Activated T-cell treated with anti-CD3 and anti-CD28 coated beads, Interleukin-2, amount 50 U/mL, for 4 hours (primary cell): ENCODE results near the gene PFDN5. TPM values are rescaled to one million over a fixed set of nuclear protein-coding genes. Genes with fewer than 3 reads are reported as not detected.

ENCODE experiments used
- ATAC-seq, 2 donors: fragments of 200-7000 bp; cut with Tn5 transposase; one replicate each; pipeline ENCODE4 v1.10.0; 2021
- DNase-seq: peaks from one replicate; pipeline ENCODE4 v3.0.0-alpha.2; 2020
- H3K27me3 Mint-ChIP-seq: one replicate; pipeline ENCODE4 v1.8.0; 2021; ENCODE audit warnings: low read depth, mixed read lengths
- H3K36me3 Mint-ChIP-seq: one replicate; pipeline ENCODE4 v1.8.0; 2022; ENCODE audit warnings: mixed read lengths; ENCODE audit not compliant: insufficient read depth
- H3K4me1 Mint-ChIP-seq: one replicate; pipeline ENCODE4 v1.8.0; 2021; ENCODE audit warnings: low read depth, mixed read lengths
- H3K4me3 Mint-ChIP-seq: one replicate; pipeline ENCODE4 v1.8.0; 2021; ENCODE audit warnings: mild to moderate bottlenecking, moderate library complexity, mixed read lengths
- H3K9me3 Mint-ChIP-seq: one replicate; pipeline ENCODE4 v1.8.0; 2021; ENCODE audit warnings: mixed read lengths
- total RNA-seq, 3 donors: library from RNA; stranded (reverse); gene quantifications; one replicate each; pipeline ENCODE4 v1.2.1, GENCODE V29; 2021

Gene PFDN5
- total RNA-seq, 3 donors from 2014 or later = 393 to 403 (median 400) TPM

GRCh38 chr12:53345486-53346188 lies 50.3 kb downstream of the PFDN5 start:
- H3K36me3 Mint-ChIP-seq = no peaks in the 10 kb centered on the region
- ATAC-seq = no peak
- peak overlapping the region; percentile 95 for H3K4me3 Mint-ChIP-seq
- DNase-seq = no peak
- peaks cover 12% of the 10 kb centered on the region for H3K4me1 Mint-ChIP-seq
- H3K9me3 Mint-ChIP-seq = no peaks in the 10 kb centered on the region
- no peaks in the 10 kb centered on the region for H3K27me3 Mint-ChIP-seq

GRCh38 chr12:53346491-53346890 lies 51.1 kb downstream of the PFDN5 start:
- H3K4me3 Mint-ChIP-seq = no peak overlapping the region
- H3K36me3 Mint-ChIP-seq = no peaks in the 10 kb centered on the region

GRCh38 chr12:53347905-53348304 lies 52.6 kb downstream of the PFDN5 start:
- DNase-seq = no peak
- Mint-ChIP-seq H3K4me1 (peaks cover 17% of the 10 kb centered on the region), H3K36me3 (no peaks in the 10 kb centered on the region), H3K4me3 (no peak overlapping the region), H3K27me3 (no peaks in the 10 kb centered on the region), H3K9me3 (no peaks in the 10 kb centered on the region)
- ATAC-seq = no peak

More at GRCh38 chr12:53346491-53346890, 51.1 kb downstream of the PFDN5 start:
- Mint-ChIP-seq H3K4me1 (peaks cover 12% of the 10 kb centered on the region), H3K9me3 (no peaks in the 10 kb centered on the region), H3K27me3 (no peaks in the 10 kb centered on the region)
- ATAC-seq = no peak
- DNase-seq = no peak

Other genes with a start within 250 kb of the PFDN5 start
- 1 to 10 TPM in 2 of 3 donors, under 1 TPM in 1; 0.87 to 2.5 (median 2.1) TPM for gene TNS2, start 245.5 kb upstream of the PFDN5 start, total RNA-seq
- gene SPRYD3, start 216.2 kb upstream of the PFDN5 start, total RNA-seq = 10 to 100 TPM; 48.3 to 57.8 (median 50.7) TPM
- gene IGFBP6, start 197.9 kb upstream of the PFDN5 start, total RNA-seq = under 1 TPM; 0.29 to 0.43 (median 0.38) TPM
- gene SOAT2, start 192.1 kb upstream of the PFDN5 start, total RNA-seq = under 1 TPM; 0.15 to 0.54 (median 0.32) TPM
- gene ZNF740, start 114.8 kb upstream of the PFDN5 start, total RNA-seq = 10 to 100 TPM; 29.7 to 41.5 (median 36.6) TPM
- gene CSAD, start 114.6 kb upstream of the PFDN5 start, total RNA-seq = 10 to 100 TPM in 1 of 3 donors, 1 to 10 TPM in 2; 8.0 to 10.6 (median 9.3) TPM
- 100 to 1,000 TPM in 2 of 3 donors, 10 to 100 TPM in 1; 82.1 to 140 (median 124) TPM for gene ITGB7, start 88.3 kb upstream of the PFDN5 start, total RNA-seq
- gene RARG, start 63.3 kb upstream of the PFDN5 start, total RNA-seq = 10 to 100 TPM; 34.4 to 38.4 (median 38.0) TPM
- 10 to 100 TPM; 19.9 to 21.9 (median 20.0) TPM for gene ESPL1, start 27.2 kb upstream of the PFDN5 start, total RNA-seq
- 100 to 1,000 TPM; 121 to 149 (median 128) TPM for gene MYG1, start 4.2 kb downstream of the PFDN5 start, total RNA-seq
- 10 to 100 TPM; 84.6 to 95.9 (median 91.2) TPM for gene AAAS, start 26.1 kb downstream of the PFDN5 start, total RNA-seq
- not detected for gene SP7, start 40.8 kb downstream of the PFDN5 start, total RNA-seq
- gene SP1, start 84.6 kb downstream of the PFDN5 start, total RNA-seq = 10 to 100 TPM; 61.9 to 64.6 (median 63.5) TPM
- not detected for gene AMHR2, start 128.3 kb downstream of the PFDN5 start, total RNA-seq
- 100 to 1,000 TPM; 269 to 284 (median 284) TPM for gene PRR13, start 146.2 kb downstream of the PFDN5 start, total RNA-seq
- 1,000 to 10,000 TPM; 1,031 to 1,084 (median 1,084) TPM for gene PCBP2, start 156.6 kb downstream of the PFDN5 start, total RNA-seq
- gene MAP3K12, start 203.9 kb downstream of the PFDN5 start, total RNA-seq = 1 to 10 TPM; 6.5 to 8.4 (median 7.7) TPM
- 10 to 100 TPM; 62.6 to 71.4 (median 64.3) TPM for gene TARBP2, start 205.7 kb downstream of the PFDN5 start, total RNA-seq
- not detected for gene NPFF, start 211.9 kb downstream of the PFDN5 start, total RNA-seq